CD14-positive monocyte (primary cell): ENCODE results near the gene CEP128. TPM values are rescaled to one million over a fixed set of nuclear protein-coding genes. Genes with fewer than 3 reads are reported as not detected.

Experiments used
- DNase-seq, 3 donors: peaks; one replicate each; pipeline ENCODE4 v3.0.0-alpha.2; 2011 to 2022
- H2AFZ ChIP-seq: 2 replicates; pipeline ENCODE4 v1.6.0; 2012; ENCODE audit warnings: mild to moderate bottlenecking, low read depth, low read length, inconsistent platforms; ENCODE audit not compliant: insufficient read depth, poor library complexity, severe bottlenecking
- H3K27ac ChIP-seq, 2 donors: 1 replicate in 1 of 2; 2 replicates in 1 of 2; pipeline ENCODE4 v1.5.1; 2012 to 2013; ENCODE audit warnings: low read length in 2 of 2, control low read depth in 1 of 2, inconsistent platforms in 1 of 2, low read depth in 1 of 2, mild to moderate bottlenecking in 1 of 2
- H3K27me3 ChIP-seq, 2 donors: one replicate each; pipeline versions ENCODE4 v1.6.0 to v1.6.1; 2011 to 2013; ENCODE audit warnings: low read length in 2 of 2; ENCODE audit not compliant: control insufficient read depth in 2 of 2, insufficient read depth in 2 of 2
- H3K36me3 ChIP-seq, 2 donors: replicated peaks in 1 of 2; 1 replicate in 1 of 2; 2 replicates in 1 of 2; pipeline versions ENCODE4 v1.5.1 to v1.6.1; 2012 to 2013; ENCODE audit warnings: low read length in 2 of 2, control low read depth in 1 of 2, inconsistent platforms in 1 of 2, mild to moderate bottlenecking in 1 of 2; ENCODE audit not compliant: insufficient read depth in 2 of 2, control insufficient read depth in 1 of 2
- H3K4me1 ChIP-seq, 2 donors: 1 replicate in 1 of 2; 2 replicates in 1 of 2; pipeline versions ENCODE4 v1.5.1 to v1.6.1; 2012 to 2013; ENCODE audit warnings: low read length in 2 of 2, control low read depth in 1 of 2, inconsistent platforms in 1 of 2, mild to moderate bottlenecking in 1 of 2, moderate library complexity in 1 of 2; ENCODE audit not compliant: insufficient read depth in 2 of 2, control insufficient read depth in 1 of 2
- H3K4me2 ChIP-seq: replicated peaks from 2 replicates; pipeline ENCODE3; 2012; ENCODE audit warnings: low read length, moderate library complexity, mild to moderate bottlenecking; ENCODE audit not compliant: poor library complexity, severe bottlenecking; ENCODE audit errors: extremely low read depth
- H3K4me3 ChIP-seq, 3 experiments: fragments of 200-600 bp in 1 of 3; sonication (generic) in 1 of 3; replicated peaks in 1 of 3; 1 replicate in 2 of 3; 2 replicates in 1 of 3; pipeline ENCODE4 v1.5.1; 2011 to 2013; ENCODE audit warnings: low read length in 3 of 3, mild to moderate bottlenecking in 3 of 3, control low read depth in 2 of 3, low read depth in 2 of 3, inconsistent platforms in 1 of 3, moderate library complexity in 1 of 3
- H3K79me2 ChIP-seq: 2 replicates; pipeline ENCODE4 v1.6.0; 2012; ENCODE audit warnings: mild to moderate bottlenecking, control low read depth, inconsistent platforms, low read length, moderate library complexity; ENCODE audit not compliant: insufficient read depth
- H3K9ac ChIP-seq: 2 replicates; pipeline ENCODE4 v1.6.0; 2017; ENCODE audit warnings: low read length, mild to moderate bottlenecking; ENCODE audit not compliant: insufficient read depth, poor library complexity, severe bottlenecking
- H3K9me3 ChIP-seq, 2 donors: replicated peaks in 1 of 2; 1 replicate in 1 of 2; 2 replicates in 1 of 2; pipeline versions ENCODE4 v1.5.1 to v1.6.1; 2012 to 2013; ENCODE audit warnings: low read length in 2 of 2, control low read depth in 1 of 2; ENCODE audit not compliant: control insufficient read depth in 1 of 2, insufficient read depth in 1 of 2
- H4K20me1 ChIP-seq: 2 replicates; pipeline ENCODE4 v1.6.0; 2012; ENCODE audit warnings: mild to moderate bottlenecking, low read length, control low read depth, moderate library complexity; ENCODE audit not compliant: insufficient read depth
- H3K27ac Mint-ChIP-seq, 7 donors: one replicate each; pipeline ENCODE4 v1.8.0; 2020; ENCODE audit warnings: mild to moderate bottlenecking in 7 of 7, mixed read lengths in 7 of 7, moderate library complexity in 6 of 7, inconsistent platforms in 2 of 7
- H3K27me3 Mint-ChIP-seq, 3 donors: one replicate each; pipeline ENCODE4 v1.8.0; 2021 to 2022; ENCODE audit warnings: low read depth in 3 of 3, mild to moderate bottlenecking in 3 of 3, mixed read lengths in 3 of 3, moderate library complexity in 3 of 3, inconsistent platforms in 1 of 3
- H3K36me3 Mint-ChIP-seq, 2 donors: one replicate each; pipeline ENCODE4 v1.8.0; 2020; ENCODE audit warnings: mixed read lengths in 2 of 2, inconsistent platforms in 1 of 2, mild to moderate bottlenecking in 1 of 2
- H3K4me1 Mint-ChIP-seq: one replicate; pipeline ENCODE4 v1.8.0; 2020; ENCODE audit warnings: mild to moderate bottlenecking, mixed read lengths
- H3K4me3 Mint-ChIP-seq, 2 donors: one replicate each; pipeline ENCODE4 v1.8.0; 2020; ENCODE audit warnings: mild to moderate bottlenecking in 2 of 2, mixed read lengths in 2 of 2, moderate library complexity in 1 of 2
- H3K9me3 Mint-ChIP-seq, 7 donors: one replicate each; pipeline ENCODE4 v1.8.0; 2020 to 2022; ENCODE audit warnings: mixed read lengths in 7 of 7, mild to moderate bottlenecking in 6 of 7, moderate library complexity in 6 of 7, inconsistent platforms in 2 of 7
- CTCF ChIP-seq: fragments of 200-600 bp; IDR thresholded peaks from one replicate; pipeline ENCODE4 v1.8.0; 2022; ENCODE audit warnings: antibody characterized with exemption, mild to moderate bottlenecking
- WGBS: methylation state at CpG from one replicate; pipeline ENCODE4 v1.1.5; 2013; ENCODE audit warnings: missing lambda C conversion rate; ENCODE audit not compliant: insufficient coverage; 5-methylcytosine and 5-hydroxymethylcytosine counted together
- intact Hi-C, 2 donors: fragments of 100-400 bp; cut with micrococcal nuclease; formaldehyde crosslinking; loops; one replicate each; pipeline versions ENCODE4 v1.15.0 to v1.15.1; 2023
- polyA plus RNA-seq, 3 donors: library from polyadenylated mRNA; depleted of rRNA in 1 of 3; unstranded in 2 of 3; stranded (reverse) in 1 of 3; fragments of 300-500 nt in 2 of 3; fragments of >200 nt in 1 of 3; fragmentation: Illumina TruSeq in 2 of 3; gene quantifications; 1 replicate in 2 of 3; 2 replicates in 1 of 3; pipeline ENCODE4 v1.2.3, GENCODE V29; 2012 to 2021

CEP128 gene
- polyA plus RNA-seq, 3 donors = 0.41 to 0.88 (median 0.62) TPM

GRCh38 chr14:80839743-80840142, 101.8 kb downstream of the CEP128 start:
- no peak overlapping the region for H3K4me3 ChIP-seq
- no peak overlapping the region for H3K4me2 ChIP-seq
- H3K27ac ChIP-seq = no peak overlapping the region
- peaks cover 0 to 9% of the 10 kb centered on the region in 2 donors for H3K36me3 ChIP-seq
- H2AFZ ChIP-seq = no peak overlapping the region
- H4K20me1 ChIP-seq = no peaks in the 10 kb centered on the region
- TF ChIP-seq CTCF = no peak
- no peak for DNase-seq
- H3K79me2 ChIP-seq = no peaks in the 10 kb centered on the region
- H3K27me3 Mint-ChIP-seq = no peaks in the 10 kb centered on the region
- no peak overlapping the region for H3K27ac Mint-ChIP-seq
- no peaks in the 10 kb centered on the region for H3K4me1 ChIP-seq
- no peak overlapping the region for H3K4me3 Mint-ChIP-seq
- peaks cover 16 to 17% of the 10 kb centered on the region in 2 donors for H3K36me3 Mint-ChIP-seq
- no peak overlapping the region for H3K9ac ChIP-seq
- no peaks in the 10 kb centered on the region for H3K27me3 ChIP-seq
- H3K4me1 Mint-ChIP-seq = no peaks in the 10 kb centered on the region
- no CpG with 5 or more reads among the region's 3 CpGs for WGBS
- H3K9me3 ChIP-seq = no peaks in the 10 kb centered on the region
- H3K9me3 Mint-ChIP-seq = no peaks in the 10 kb centered on the region
- intact Hi-C loops = loop anchor here in 1 of 2 donors (10.0 kb wide), 1 partner anchor 1865 kb away; no protein-coding TSS in a partner anchor

- H3K4me1 ChIP-seq = no peaks in the 10 kb centered on the region
- H3K79me2 ChIP-seq = no peaks in the 10 kb centered on the region
- H3K27me3 ChIP-seq = no peaks in the 10 kb centered on the region
- Mint-ChIP-seq H3K36me3 (peaks cover 17 to 27% of the 10 kb centered on the region in 2 donors), H3K27ac (no peak overlapping the region), H3K9me3 (peaks cover 7 to 16% (median 12%) of the 10 kb centered on the region in 7 donors), H3K27me3 (peaks cover 0 to 1% (median 0%) of the 10 kb centered on the region in 3 donors), H3K4me1 (no peaks in the 10 kb centered on the region), H3K4me3 (no peak overlapping the region)
- no peak for DNase-seq
- H3K9me3 ChIP-seq = peaks cover 0 to 4% of the 10 kb centered on the region in 2 donors
- no peak for TF ChIP-seq CTCF
- H2AFZ ChIP-seq = no peak overlapping the region
- no peak overlapping the region for H3K4me2 ChIP-seq
- H3K27ac ChIP-seq = no peak overlapping the region
- H3K36me3 ChIP-seq = no peaks in the 10 kb centered on the region
- no peaks in the 10 kb centered on the region for H4K20me1 ChIP-seq
- no peak overlapping the region for H3K9ac ChIP-seq
- no peak overlapping the region for H3K4me3 ChIP-seq
- intact Hi-C loops = no loop called here
Measured at GRCh38 chr14:80809663-80810062, 131.9 kb downstream of the CEP128 start.
